Neural cell (in vitro differentiated cells): Measurements from ENCODE around the gene FREM2. TPM values are rescaled to one million over a fixed set of nuclear protein-coding genes. Genes with fewer than 3 reads are reported as not detected.

ENCODE experiments used
- H2AFZ ChIP-seq: fragments of 200-600, 300-800 bp; sonication (generic), shearing (Covaris generic); 2 replicates; pipeline ENCODE4 v1.6.0; 2014; ENCODE audit warnings: low read depth, mild to moderate bottlenecking, antibody characterized with exemption, low read length, moderate library complexity
- H3F3A ChIP-seq: fragments of 200-600 bp; shearing (Covaris generic); 2 replicates; pipeline ENCODE4 v1.6.1; 2016; ENCODE audit warnings: mild to moderate bottlenecking, moderate library complexity, mixed read lengths, antibody characterized with exemption, low read length; ENCODE audit not compliant: insufficient read depth, poor library complexity, severe bottlenecking
- H3K27ac ChIP-seq: fragments of 200-600, 300-800 bp; sonication (generic), shearing (Covaris generic); 2 replicates; pipeline ENCODE4 v1.5.1; 2014; ENCODE audit warnings: mild to moderate bottlenecking, low read length, moderate library complexity
- H3K27me3 ChIP-seq: fragments of 300-800, 200-600 bp; sonication (generic), shearing (Covaris generic); 2 replicates; pipeline ENCODE4 v1.6.0; 2014; ENCODE audit warnings: mild to moderate bottlenecking, low read depth, low read length, moderate library complexity; ENCODE audit not compliant: insufficient read depth
- H3K36me3 ChIP-seq: fragments of 300-800, 200-600 bp; sonication (generic), shearing (Covaris generic); 2 replicates; pipeline ENCODE4 v1.5.1; 2014; ENCODE audit warnings: mild to moderate bottlenecking, antibody characterized with exemption, low read length, moderate library complexity; ENCODE audit not compliant: insufficient read depth
- H3K4me2 ChIP-seq: fragments of 300-800, 200-600 bp; sonication (generic), shearing (Covaris generic); 2 replicates; pipeline ENCODE4 v1.6.0; 2014; ENCODE audit warnings: mild to moderate bottlenecking, low read length
- H3K4me3 ChIP-seq: fragments of 300-800, 200-600 bp; sonication (generic), shearing (Covaris generic); 2 replicates; pipeline ENCODE4 v1.5.1; 2014; ENCODE audit warnings: mild to moderate bottlenecking, low read length, moderate library complexity
- H3K79me2 ChIP-seq: fragments of 200-600 bp; shearing (Covaris generic); replicated peaks from 2 replicates; pipeline ENCODE4 v1.6.0; 2014; ENCODE audit warnings: mild to moderate bottlenecking, low read length, moderate library complexity; ENCODE audit not compliant: insufficient read depth
- H3K9ac ChIP-seq: fragments of 300-800, 200-600 bp; sonication (generic), shearing (Covaris generic); 2 replicates; pipeline ENCODE4 v1.6.1; 2016; ENCODE audit warnings: mild to moderate bottlenecking, low read length, mixed read lengths
- H3K9me2 ChIP-seq: fragments of 200-600 bp; shearing (Covaris generic); 2 replicates; pipeline ENCODE4 v1.6.1; 2016; ENCODE audit warnings: mild to moderate bottlenecking, low read length, mixed read lengths; ENCODE audit not compliant: insufficient read depth
- H3K9me3 ChIP-seq: fragments of 200-600, 300-800 bp; sonication (generic), shearing (Covaris generic); 2 replicates; pipeline ENCODE4 v1.6.1; 2016; ENCODE audit warnings: mild to moderate bottlenecking, mixed run types, low read length, moderate library complexity, mixed read lengths
- H4K20me1 ChIP-seq: fragments of 200-600 bp; shearing (Covaris generic); 2 replicates; pipeline ENCODE4 v1.6.1; 2016; ENCODE audit warnings: mild to moderate bottlenecking, mixed run types; ENCODE audit not compliant: insufficient read depth
- CTCF ChIP-seq: fragments of 450-650 bp; IDR thresholded peaks from 2 replicates; pipeline ENCODE4 v1.5.1; 2014; ENCODE audit warnings: antibody characterized with exemption, mild to moderate bottlenecking, moderate library complexity; ENCODE audit not compliant: poor library complexity, severe bottlenecking
- EP300 ChIP-seq: fragments of 450-650 bp; conservative IDR thresholded peaks from 2 replicates; pipeline ENCODE4 v1.6.1; 2014; ENCODE audit warnings: antibody characterized with exemption, mild to moderate bottlenecking, moderate library complexity; ENCODE audit not compliant: poor library complexity, severe bottlenecking
- EZH2 ChIP-seq: fragments of 200-600, 300-800 bp; shearing (Covaris generic), sonication (generic); IDR thresholded peaks from 2 replicates; pipeline ENCODE4 v1.6.1; 2014; ENCODE audit warnings: antibody characterized with exemption, low read length, borderline replicate concordance, mild to moderate bottlenecking; ENCODE audit not compliant: insufficient read depth, poor library complexity, severe bottlenecking
- MXI1 ChIP-seq: fragments of 450-650 bp; conservative IDR thresholded peaks from 2 replicates; pipeline ENCODE4 v1.6.1; 2014; ENCODE audit warnings: antibody characterized with exemption, mild to moderate bottlenecking; ENCODE audit not compliant: poor library complexity, severe bottlenecking
- POLR2AphosphoS5 ChIP-seq: IDR thresholded peaks from 2 replicates; pipeline ENCODE4 v1.6.1; 2012
- RAD21 ChIP-seq: fragments of 450-650 bp; conservative IDR thresholded peaks from 2 replicates; pipeline ENCODE4 v1.6.1; 2014; ENCODE audit warnings: antibody characterized with exemption, mild to moderate bottlenecking, moderate library complexity
- REST ChIP-seq: IDR thresholded peaks from 2 replicates; pipeline ENCODE4 v1.6.1; 2012; ENCODE audit warnings: borderline replicate concordance
- SMC3 ChIP-seq: fragments of 450-650 bp; conservative IDR thresholded peaks from 2 replicates; pipeline ENCODE4 v1.6.1; 2014; ENCODE audit warnings: antibody characterized with exemption, mild to moderate bottlenecking, moderate library complexity; ENCODE audit not compliant: poor library complexity
- TAF1 ChIP-seq: IDR thresholded peaks from 2 replicates; pipeline ENCODE4 v1.6.1; 2012; ENCODE audit warnings: low read depth
- polyA plus RNA-seq: library from polyadenylated mRNA; depleted of rRNA; stranded (reverse); fragments of >200 nt; gene quantifications from 2 replicates; pipeline ENCODE4 v1.2.3, GENCODE V29; 2014

Gene FREM2
- polyA plus RNA-seq, 1 donor from 2014 or later = 0.19 TPM

- no peaks in the 10 kb centered on the region for H4K20me1 ChIP-seq
- H3K9ac ChIP-seq = peak overlapping the region; percentile 5
- H3K79me2 ChIP-seq = no peaks in the 10 kb centered on the region
- peak overlapping the region; percentile 18 for H3K4me3 ChIP-seq
- H3K4me2 ChIP-seq = no peak overlapping the region
- TF ChIP-seq MXI1 = no peak
- TF ChIP-seq EP300 = peak; percentile 18
- TF ChIP-seq POLR2AphosphoS5 = peak; percentile 31
- TF ChIP-seq TAF1 = no peak
- no peak for TF ChIP-seq REST
- no peak for TF ChIP-seq RAD21
- TF ChIP-seq CTCF = no peak
- no peak for TF ChIP-seq EZH2
- no peak for TF ChIP-seq SMC3
- H3K9me3 ChIP-seq = no peaks in the 10 kb centered on the region
- H3K9me2 ChIP-seq = no peaks in the 10 kb centered on the region
- no peaks in the 10 kb centered on the region for H3K27me3 ChIP-seq
- peaks cover 5% of the 10 kb centered on the region for H3F3A ChIP-seq
- H3K36me3 ChIP-seq = no peaks in the 10 kb centered on the region
- no peak overlapping the region for H2AFZ ChIP-seq
- H3K27ac ChIP-seq = peak overlapping the region; percentile 58
Observed at GRCh38 chr13:38803531-38803930, 116.7 kb downstream of the FREM2 start.

- no peaks in the 10 kb centered on the region for H3K36me3 ChIP-seq
- H3K27me3 ChIP-seq = no peaks in the 10 kb centered on the region
- H3K9me3 ChIP-seq = no peaks in the 10 kb centered on the region
- TF ChIP-seq EP300 (no peak), REST (no peak), RAD21 (no peak), EZH2 (no peak), SMC3 (no peak), CTCF (no peak), POLR2AphosphoS5 (no peak), MXI1 (no peak), TAF1 (no peak)
- no peaks in the 10 kb centered on the region for H4K20me1 ChIP-seq
- peak overlapping the region; percentile 58 for H3K27ac ChIP-seq
- peaks cover 5% of the 10 kb centered on the region for H3F3A ChIP-seq
- H2AFZ ChIP-seq = no peak overlapping the region
- peak overlapping the region; percentile 18 for H3K4me3 ChIP-seq
- H3K9me2 ChIP-seq = no peaks in the 10 kb centered on the region
- H3K4me2 ChIP-seq = no peak overlapping the region
- no peaks in the 10 kb centered on the region for H3K79me2 ChIP-seq
- peak overlapping the region; percentile 5 for H3K9ac ChIP-seq
Observed at GRCh38 chr13:38804061-38804460, 117.2 kb downstream of the FREM2 start.
